ENCODE results near the gene ERBB4. TPM values are rescaled to one million over a fixed set of nuclear protein-coding genes. Genes with fewer than 3 reads are reported as not detected.

The ERBB4 gene
- total RNA-seq, 1 experiment from 2014 or later = not detected

- intact Hi-C loops (cut with micrococcal nuclease) = no loop called here
- Mint-ChIP-seq H3K27ac (ENCODE audit: low read depth, unreplicated experiment) (no peak overlapping the region), H3K4me3 (ENCODE audit: unreplicated experiment) (no peak overlapping the region), H3K4me1 (ENCODE audit: insufficient read depth, unreplicated experiment) (no peaks in the 10 kb centered on the region), H3K9me3 (ENCODE audit: unreplicated experiment) (no peaks in the 10 kb centered on the region), H3K36me3 (ENCODE audit: insufficient read depth, unreplicated experiment) (no peaks in the 10 kb centered on the region), H3K27me3 (ENCODE audit: insufficient read depth, unreplicated experiment) (peaks cover 30% of the 10 kb centered on the region)
- BruUV-seq (replicated peaks) = no TSS peak
- POLR2A ChIA-PET = no interaction called here
- CTCF ChIA-PET = interaction anchor here (0.7 kb wide), 1 partner anchor 1672 kb away, joined by 3 read pairs; no protein-coding TSS in a partner anchor
- TF ChIP-seq CTCF (IDR thresholded peaks at IDR 0.05; ENCODE audit: unreplicated experiment) = no peak
- DNase-seq (ENCODE audit: unreplicated experiment) = no peak
Measured at GRCh38 chr2:211939177-211939576, 599.4 kb downstream of the ERBB4 start.

- CTCF ChIA-PET = no interaction called here
- no peak for TF ChIP-seq CTCF (IDR thresholded peaks at IDR 0.05; ENCODE audit: unreplicated experiment)
- BruUV-seq (replicated peaks) = no TSS peak
- no peaks in the 10 kb centered on the region for H3K4me1 Mint-ChIP-seq (ENCODE audit: insufficient read depth, unreplicated experiment)
- intact Hi-C loops (cut with micrococcal nuclease) = no loop called here
- H3K27ac Mint-ChIP-seq (ENCODE audit: low read depth, unreplicated experiment) = no peak overlapping the region
- no peaks in the 10 kb centered on the region for H3K36me3 Mint-ChIP-seq (ENCODE audit: insufficient read depth, unreplicated experiment)
- POLR2A ChIA-PET = no interaction called here
- H3K9me3 Mint-ChIP-seq (ENCODE audit: unreplicated experiment) = no peaks in the 10 kb centered on the region
- no peak for DNase-seq (ENCODE audit: unreplicated experiment)
- peaks cover 25% of the 10 kb centered on the region for H3K27me3 Mint-ChIP-seq (ENCODE audit: insufficient read depth, unreplicated experiment)
- no peak overlapping the region for H3K4me3 Mint-ChIP-seq (ENCODE audit: unreplicated experiment)
Measured at GRCh38 chr2:211934811-211935210, 603.8 kb downstream of the ERBB4 start.

- intact Hi-C loops (cut with micrococcal nuclease) = no loop called here
- POLR2A ChIA-PET = no interaction called here
- CTCF ChIA-PET = no interaction called here
Measured at GRCh38 chr2:211931314-211931713, 607.3 kb downstream of the ERBB4 start.

GRCh38 chr2:211930331-211930730 lies 608.3 kb downstream of the ERBB4 start:
- no peaks in the 10 kb centered on the region for H3K9me3 Mint-ChIP-seq (ENCODE audit: unreplicated experiment)
- BruUV-seq (replicated peaks) = no TSS peak
- POLR2A ChIA-PET = no interaction called here
- no peak for TF ChIP-seq CTCF (IDR thresholded peaks at IDR 0.05; ENCODE audit: unreplicated experiment)
- no peak for DNase-seq (ENCODE audit: unreplicated experiment)
- no peak overlapping the region for H3K4me3 Mint-ChIP-seq (ENCODE audit: unreplicated experiment)
- CTCF ChIA-PET = interaction anchor here (0.6 kb wide), 1 partner anchor 1087 kb away, joined by 3 read pairs; no protein-coding TSS in a partner anchor
- H3K27ac Mint-ChIP-seq (ENCODE audit: low read depth, unreplicated experiment) = no peak overlapping the region
- no peaks in the 10 kb centered on the region for H3K36me3 Mint-ChIP-seq (ENCODE audit: insufficient read depth, unreplicated experiment)
- intact Hi-C loops (cut with micrococcal nuclease) = no loop called here
- H3K27me3 Mint-ChIP-seq (ENCODE audit: insufficient read depth, unreplicated experiment) = peaks cover 52% of the 10 kb centered on the region
- H3K4me1 Mint-ChIP-seq (ENCODE audit: insufficient read depth, unreplicated experiment) = no peaks in the 10 kb centered on the region

More at GRCh38 chr2:211931314-211931713, 607.3 kb downstream of the ERBB4 start:
- Mint-ChIP-seq H3K4me1 (ENCODE audit: insufficient read depth, unreplicated experiment) (no peaks in the 10 kb centered on the region), H3K27ac (ENCODE audit: low read depth, unreplicated experiment) (no peak overlapping the region), H3K4me3 (ENCODE audit: unreplicated experiment) (no peak overlapping the region), H3K36me3 (ENCODE audit: insufficient read depth, unreplicated experiment) (no peaks in the 10 kb centered on the region), H3K9me3 (ENCODE audit: unreplicated experiment) (no peaks in the 10 kb centered on the region), H3K27me3 (ENCODE audit: insufficient read depth, unreplicated experiment) (peaks cover 51% of the 10 kb centered on the region)
- TF ChIP-seq CTCF (IDR thresholded peaks at IDR 0.05; ENCODE audit: unreplicated experiment) = no peak
- no TSS peak for BruUV-seq (replicated peaks)
- no peak for DNase-seq (ENCODE audit: unreplicated experiment)
